HepG2 (cell line): ENCODE results near the gene ELOVL6. TPM values are rescaled to one million over a fixed set of nuclear protein-coding genes. Genes with fewer than 3 reads are reported as not detected.

Source experiments
- HHEX ChIP-seq: IDR thresholded peaks from 2 replicates; pipeline ENCODE4 v1.6.1; 2016; ENCODE audit warnings: control low read depth
- HMGXB3 ChIP-seq: sonication (generic); formaldehyde crosslinking; IDR thresholded peaks from 2 replicates; pipeline ENCODE4 v1.4.0; 2020; ENCODE audit warnings: missing genetic modification reagents, borderline replicate concordance
- IRF2 ChIP-seq: IDR thresholded peaks from 2 replicates; pipeline ENCODE4 v1.6.1; 2018; ENCODE audit warnings: missing genetic modification reagents, missing compliant biosample characterization
- JUN ChIP-seq: sonication (generic); formaldehyde crosslinking; IDR thresholded peaks from 2 replicates; pipeline ENCODE4 v1.4.0; 2020; ENCODE audit warnings: mild to moderate bottlenecking, missing genetic modification reagents
- KLF13 ChIP-seq: sonication (generic); formaldehyde crosslinking; IDR thresholded peaks from 2 replicates; pipeline ENCODE4 v1.4.0; 2020; ENCODE audit warnings: mild to moderate bottlenecking, missing genetic modification reagents
- POGZ ChIP-seq: sonication (generic); formaldehyde crosslinking; IDR thresholded peaks from 2 replicates; pipeline ENCODE4 v1.4.0; 2020; ENCODE audit warnings: mild to moderate bottlenecking, missing genetic modification reagents
- PPARG ChIP-seq: conservative IDR thresholded peaks from 2 replicates; pipeline ENCODE4 v1.6.1; 2016; ENCODE audit warnings: missing biosample characterization, missing genetic modification reagents
- PRDM15 ChIP-seq: sonication (generic); formaldehyde crosslinking; IDR thresholded peaks from 2 replicates; pipeline ENCODE4 v1.4.0; 2020; ENCODE audit warnings: missing genetic modification reagents
- PREB ChIP-seq: sonication (generic); formaldehyde crosslinking; IDR thresholded peaks from 2 replicates; pipeline ENCODE4 v1.4.0; 2020; ENCODE audit warnings: missing genetic modification reagents
- RARG ChIP-seq: sonication (generic); formaldehyde crosslinking; IDR thresholded peaks from 2 replicates; pipeline ENCODE4 v1.4.0; 2020; ENCODE audit warnings: low read depth, mild to moderate bottlenecking, missing genetic modification reagents
- SMARCE1 ChIP-seq: fragments of 450-650 bp; IDR thresholded peaks from 2 replicates; pipeline ENCODE4 v1.6.1; 2017; ENCODE audit warnings: borderline replicate concordance
- TAF15 ChIP-seq: fragments of 200-400 bp; formaldehyde crosslinking; IDR thresholded peaks from one replicate; pipeline ENCODE4 v1.6.1; 2018; ENCODE audit warnings: mild to moderate bottlenecking, low read depth, low read length; ENCODE audit not compliant: poor library complexity, severe bottlenecking
- TEAD3 ChIP-seq: optimal IDR thresholded peaks from 2 replicates; pipeline ENCODE3; 2016; ENCODE audit warnings: borderline replicate concordance
- ZBTB21 ChIP-seq: sonication (generic); formaldehyde crosslinking; IDR thresholded peaks from 2 replicates; pipeline ENCODE4 v1.4.0; 2020; ENCODE audit warnings: missing genetic modification reagents
- ZFAT ChIP-seq: sonication (generic); formaldehyde crosslinking; conservative IDR thresholded peaks from 2 replicates; pipeline ENCODE4 v1.8.1; 2023; ENCODE audit warnings: missing genetic modification reagents, inconsistent platforms
- ZNF101 ChIP-seq: sonication (generic); formaldehyde crosslinking; IDR thresholded peaks from 2 replicates; pipeline ENCODE4 v1.4.0; 2020; ENCODE audit warnings: mild to moderate bottlenecking, low read depth, missing genetic modification reagents, borderline replicate concordance
- ZNF24 ChIP-seq: fragments of 450-650 bp; IDR thresholded peaks from 2 replicates; pipeline ENCODE4 v1.6.1; 2017; ENCODE audit warnings: antibody characterized with exemption, mild to moderate bottlenecking
- ZNF501 ChIP-seq: sonication (generic); formaldehyde crosslinking; IDR thresholded peaks from 2 replicates; pipeline ENCODE4 v1.5.1; 2020; ENCODE audit warnings: mild to moderate bottlenecking, moderate library complexity, missing genetic modification reagents
- ZNF546 ChIP-seq: sonication (generic); formaldehyde crosslinking; conservative IDR thresholded peaks from 2 replicates; pipeline ENCODE4 v1.8.1; 2023; ENCODE audit warnings: mild to moderate bottlenecking, missing genetic modification reagents
- ZNF567 ChIP-seq: sonication (generic); formaldehyde crosslinking; IDR thresholded peaks from 2 replicates; pipeline ENCODE4 v1.8.1; 2023; ENCODE audit warnings: mild to moderate bottlenecking, missing genetic modification reagents, borderline replicate concordance
- ZNF652 ChIP-seq: IDR thresholded peaks from 2 replicates; pipeline ENCODE4 v1.6.1; 2016; ENCODE audit warnings: low read depth, borderline replicate concordance
- ZNF737 ChIP-seq: sonication (generic); formaldehyde crosslinking; IDR thresholded peaks from 2 replicates; pipeline ENCODE4 v1.5.0; 2020; ENCODE audit warnings: missing genetic modification reagents, mild to moderate bottlenecking, borderline replicate concordance
- ZNF782 ChIP-seq: sonication (generic); formaldehyde crosslinking; IDR thresholded peaks from 2 replicates; pipeline ENCODE4 v1.4.0; 2020; ENCODE audit warnings: missing genetic modification reagents, mild to moderate bottlenecking, borderline replicate concordance
- polyA plus RNA-seq, 8 experiments: library from polyadenylated mRNA; depleted of rRNA in 3 of 8; stranded (reverse) in 7 of 8; unstranded in 1 of 8; fragments of >200 nt; fragmentation: Illumina TruSeq in 4 of 8; extraction: Trizol in 4 of 8; gene quantifications; 2 replicates each; pipeline versions ENCODE4 v1.2.1 to v1.2.3, GENCODE V29; 2011 to 2016; ENCODE audit warnings: low read depth in 4 of 8, missing spikeins in 1 of 8, mixed read lengths in 1 of 8; ENCODE audit not compliant: insufficient read depth in 1 of 8
- total RNA-seq, 5 experiments: library from RNA; depleted of rRNA; stranded (reverse); fragments of >200 nt; fragmentation: Illumina TruSeq; extraction: Trizol; gene quantifications; 2 replicates each; pipeline ENCODE4 v1.2.3, GENCODE V29; 2016; ENCODE audit warnings: low read depth in 1 of 5

Gene ELOVL6
- total and polyA plus RNA-seq, 2 of the 13 experiments (the other 11 are each of a cell fraction or from before 2014, with no cell fraction given): 14.1 to 23.2 TPM

GRCh38 chr4:110196206-110196870, 2.1 kb downstream of the ELOVL6 start (continued):
- peak; percentile 55; the same call in 1 of the 2 replicates for TF ChIP-seq ZNF101 (CRISPR knock-in tag)
- TF ChIP-seq IRF2 (CRISPR knock-in tag): no peak
- TF ChIP-seq ZNF652 (CRISPR knock-in tag): no peak
- TF ChIP-seq ZNF24: no peak
- peak; percentile 63 for TF ChIP-seq POGZ
- no peak for TF ChIP-seq JUN (CRISPR knock-in tag)
- TF ChIP-seq HHEX: no peak
- no peak for TF ChIP-seq ZNF737 (CRISPR knock-in tag)
- peak; percentile 37; the same call in 1 of the 2 replicates for TF ChIP-seq PRDM15
- TF ChIP-seq PPARG: no peak
- TF ChIP-seq ZFAT (CRISPR knock-in tag): no peak
- TF ChIP-seq PREB (CRISPR knock-in tag): no peak; the same call in 1 of the 2 replicates
- TF ChIP-seq ZNF782 (CRISPR knock-in tag): peak; percentile 50; the same call in 1 of the 2 replicates
- peak; percentile 35; the same call in 1 of the 2 replicates for TF ChIP-seq ZNF546 (CRISPR knock-in tag)
- TF ChIP-seq KLF13 (CRISPR knock-in tag): no peak
- TF ChIP-seq TAF15: no peak
- no peak for TF ChIP-seq RARG (CRISPR knock-in tag)
- no peak for TF ChIP-seq ZNF567
- no peak for TF ChIP-seq ZBTB21 (CRISPR knock-in tag)
- no peak for TF ChIP-seq ZNF501 (CRISPR knock-in tag)
- no peak for TF ChIP-seq TEAD3 (CRISPR knock-in tag)
- TF ChIP-seq SMARCE1: no peak
- TF ChIP-seq HMGXB3: no peak
